ENCODE data around the gene ALDH7A1.

The ALDH7A1 gene

DNA sequence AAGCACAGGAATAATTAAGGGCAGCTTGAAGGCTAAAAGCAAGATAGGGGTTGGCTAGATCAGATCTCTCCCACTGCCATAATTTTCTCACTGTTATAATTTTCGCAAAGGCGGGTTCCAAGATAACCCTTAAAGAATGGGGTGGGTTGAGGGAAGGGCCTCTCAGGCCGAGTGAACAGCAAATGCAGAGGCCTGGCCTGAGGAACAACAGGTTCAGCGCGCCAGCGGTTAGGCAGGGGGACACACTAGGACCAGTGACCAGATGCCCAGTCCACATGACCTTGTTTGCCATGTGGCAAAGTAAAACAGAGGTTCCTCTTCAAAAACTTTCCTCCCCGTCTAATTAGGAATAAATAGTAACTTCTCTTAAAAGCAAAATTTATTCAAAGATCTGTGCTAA, 4.5 kb upstream of the ALDH7A1 start:
- no peaks in the 10 kb centered on the region for H3K9me3 ChIP-seq (ENCODE audit: control insufficient read depth in 2 of 2, low read length in 2 of 2)
- no peaks in the 10 kb centered on the region for H3K27me3 ChIP-seq (ENCODE audit: control insufficient read depth in 2 of 2, insufficient read depth in 2 of 2, low read length in 2 of 2)
- H3K4me3 ChIP-seq (ENCODE audit: low read length in 2 of 2) = no peak overlapping the region
- H3K36me3 ChIP-seq (ENCODE audit: control insufficient read depth in 2 of 2, insufficient read depth in 2 of 2, low read length in 2 of 2) = peaks cover 5 to 11% of the 10 kb centered on the region in 2 donors
- H3K9ac ChIP-seq (ENCODE audit: low read depth in 1 of 2, low read length in 2 of 2) = no peak overlapping the region
- peak overlapping the region; percentile 43 to 79 for H3K27ac ChIP-seq (ENCODE audit: low read depth in 2 of 2, low read length in 2 of 2)
- H3K4me1 ChIP-seq (ENCODE audit: control insufficient read depth in 2 of 2, insufficient read depth in 2 of 2, low read length in 2 of 2) = peaks cover 9 to 13% of the 10 kb centered on the region in 2 donors

DNA sequence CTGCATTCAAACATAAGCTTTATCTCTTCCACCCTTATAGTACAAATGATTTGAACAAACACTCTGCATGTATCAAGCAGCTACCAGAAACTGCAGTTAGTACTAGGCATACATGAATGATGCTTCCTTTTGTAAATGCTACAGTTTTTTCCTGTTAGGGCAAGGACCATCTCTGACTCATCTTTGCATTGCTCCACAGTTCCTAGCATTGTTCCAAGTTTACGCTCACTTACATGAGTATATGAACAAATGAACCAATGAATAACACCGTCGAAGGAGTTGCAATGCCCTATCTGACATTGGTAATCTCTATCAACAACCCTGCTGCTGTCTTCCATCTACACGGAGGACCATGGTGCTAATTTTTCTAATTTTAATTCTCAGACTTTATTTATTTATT, 2.1 kb upstream of the ALDH7A1 start:
- Histone ChIP-seq H3K4me1 (ENCODE audit: control insufficient read depth in 2 of 2, insufficient read depth in 2 of 2, low read length in 2 of 2) (peaks cover 16% of the 10 kb centered on the region in 2 donors), H3K9ac (ENCODE audit: low read depth in 1 of 2, low read length in 2 of 2) (no peak overlapping the region), H3K9me3 (ENCODE audit: control insufficient read depth in 2 of 2, low read length in 2 of 2) (no peaks in the 10 kb centered on the region), H3K36me3 (ENCODE audit: control insufficient read depth in 2 of 2, insufficient read depth in 2 of 2, low read length in 2 of 2) (no peaks in the 10 kb centered on the region), H3K27ac (ENCODE audit: low read depth in 2 of 2, low read length in 2 of 2) (no peak overlapping the region), H3K4me3 (ENCODE audit: low read length in 2 of 2) (no peak overlapping the region), H3K27me3 (ENCODE audit: control insufficient read depth in 2 of 2, insufficient read depth in 2 of 2, low read length in 2 of 2) (no peaks in the 10 kb centered on the region)

DNA sequence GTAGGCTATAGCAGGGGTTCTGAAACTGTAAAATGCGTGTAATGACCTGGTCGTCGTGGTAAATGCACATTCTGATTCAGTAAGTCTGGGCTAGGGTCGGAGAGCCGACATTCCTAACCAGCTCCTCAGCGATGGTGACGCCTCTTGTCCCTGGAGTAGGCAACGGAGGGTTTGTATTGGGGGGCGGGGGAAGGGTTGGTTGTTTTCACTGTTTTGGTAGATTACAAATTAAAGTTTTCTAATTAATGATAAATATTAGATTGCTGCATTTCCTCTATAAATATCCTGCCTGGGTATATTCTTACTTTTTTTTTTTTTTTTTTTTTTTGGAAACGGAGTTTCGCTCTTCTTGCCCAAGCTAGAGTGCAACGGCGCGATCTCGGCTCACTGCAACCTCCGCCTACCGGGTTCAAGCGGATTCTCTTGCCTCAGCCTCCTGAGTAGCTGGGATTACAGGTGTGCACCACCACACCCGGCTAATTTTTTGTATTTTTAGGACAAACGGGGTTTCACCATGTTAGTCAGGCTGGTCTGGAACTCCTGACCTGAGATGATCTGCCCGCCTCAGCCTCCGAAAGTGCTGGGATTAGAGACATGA, 566 bp upstream of the ALDH7A1 start:
- peak overlapping the region; percentile 63 to 69 for H3K27ac ChIP-seq (ENCODE audit: low read depth in 2 of 2, low read length in 2 of 2)
- H3K4me3 ChIP-seq (ENCODE audit: low read length in 2 of 2) = peak overlapping the region; percentile 75 to 82
- no peaks in the 10 kb centered on the region for H3K36me3 ChIP-seq (ENCODE audit: control insufficient read depth in 2 of 2, insufficient read depth in 2 of 2, low read length in 2 of 2)
- no peaks in the 10 kb centered on the region for H3K9me3 ChIP-seq (ENCODE audit: control insufficient read depth in 2 of 2, low read length in 2 of 2)
- H3K27me3 ChIP-seq (ENCODE audit: control insufficient read depth in 2 of 2, insufficient read depth in 2 of 2, low read length in 2 of 2) = no peaks in the 10 kb centered on the region
- H3K9ac ChIP-seq (ENCODE audit: low read depth in 1 of 2, low read length in 2 of 2) = peak overlapping the region in 1 of 2 donors; percentile 3
- H3K4me1 ChIP-seq (ENCODE audit: control insufficient read depth in 2 of 2, insufficient read depth in 2 of 2, low read length in 2 of 2) = peaks cover 10 to 11% of the 10 kb centered on the region in 2 donors

DNA sequence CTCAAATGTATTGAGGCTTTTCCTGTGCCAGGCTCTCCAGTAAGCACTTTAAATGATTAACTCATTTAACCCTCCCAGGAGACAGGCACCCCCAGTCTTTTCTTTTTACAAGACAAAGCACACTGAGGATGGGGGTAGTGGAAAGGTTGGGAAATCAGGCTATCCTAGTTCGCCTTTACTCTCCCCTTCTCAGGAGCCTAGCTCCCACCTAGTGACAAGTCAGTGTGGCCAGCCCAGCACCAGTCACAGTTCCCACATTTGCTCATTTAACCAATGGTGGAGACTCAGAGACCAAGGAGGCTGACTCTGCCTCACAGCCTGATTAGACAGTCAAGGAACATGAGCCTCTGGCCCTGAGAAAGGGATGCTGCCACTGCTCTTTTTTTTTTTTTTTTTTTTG, 3.5 kb downstream of the ALDH7A1 start:
- Histone ChIP-seq H3K9me3 (ENCODE audit: control insufficient read depth in 2 of 2, low read length in 2 of 2) (no peaks in the 10 kb centered on the region), H3K9ac (ENCODE audit: low read depth in 1 of 2, low read length in 2 of 2) (no peak overlapping the region), H3K36me3 (ENCODE audit: control insufficient read depth in 2 of 2, insufficient read depth in 2 of 2, low read length in 2 of 2) (no peaks in the 10 kb centered on the region), H3K4me1 (ENCODE audit: control insufficient read depth in 2 of 2, insufficient read depth in 2 of 2, low read length in 2 of 2) (peaks cover 5 to 10% of the 10 kb centered on the region in 2 donors), H3K27me3 (ENCODE audit: control insufficient read depth in 2 of 2, insufficient read depth in 2 of 2, low read length in 2 of 2) (no peaks in the 10 kb centered on the region), H3K27ac (ENCODE audit: low read depth in 2 of 2, low read length in 2 of 2) (no peak overlapping the region), H3K4me3 (ENCODE audit: low read length in 2 of 2) (no peak overlapping the region)

DNA sequence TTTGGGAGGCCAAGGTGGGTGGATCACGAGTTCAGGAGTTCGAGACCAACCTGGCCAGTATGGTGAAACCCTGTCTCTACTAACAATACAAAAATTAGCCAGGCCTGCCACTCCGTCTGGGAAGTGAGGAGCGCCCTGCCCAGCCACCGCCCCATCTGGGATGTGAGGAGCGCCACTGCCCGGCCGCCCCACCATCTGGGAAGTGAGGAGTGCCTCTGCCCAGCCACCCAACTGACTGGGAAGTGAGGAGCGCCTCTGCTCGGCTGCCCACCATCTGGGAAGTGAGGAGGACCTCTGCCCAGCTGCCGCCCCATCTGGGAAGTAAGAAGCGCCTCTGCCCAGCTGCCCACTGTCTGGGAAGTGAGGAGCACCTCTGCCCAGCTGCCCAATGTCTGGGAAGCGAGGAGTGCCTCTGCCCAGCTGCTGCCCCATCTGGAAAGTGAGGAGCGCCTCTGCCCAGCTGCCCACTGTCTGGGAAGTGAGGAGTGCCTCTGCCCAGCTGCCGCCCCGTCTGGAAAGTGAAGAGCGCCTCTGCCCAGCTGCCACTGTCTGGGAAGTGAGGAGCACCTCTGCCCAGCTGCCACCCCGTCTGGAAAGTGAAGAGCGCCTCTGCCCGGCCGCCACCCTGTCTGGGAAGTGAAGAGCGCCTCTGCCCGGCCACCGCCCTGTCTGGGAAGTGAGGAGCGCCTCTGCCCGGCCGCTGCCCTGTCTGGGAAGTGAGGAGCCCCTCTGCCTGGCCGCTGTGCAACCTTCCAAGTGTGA, 5.3 kb downstream of the ALDH7A1 start:
- Histone ChIP-seq H3K36me3 (ENCODE audit: control insufficient read depth in 2 of 2, insufficient read depth in 2 of 2, low read length in 2 of 2) (peaks cover 0 to 2% of the 10 kb centered on the region in 2 donors), H3K4me1 (ENCODE audit: control insufficient read depth in 2 of 2, insufficient read depth in 2 of 2, low read length in 2 of 2) (peaks cover 5 to 10% of the 10 kb centered on the region in 2 donors), H3K27ac (ENCODE audit: low read depth in 2 of 2, low read length in 2 of 2) (no peak overlapping the region), H3K27me3 (ENCODE audit: control insufficient read depth in 2 of 2, insufficient read depth in 2 of 2, low read length in 2 of 2) (no peaks in the 10 kb centered on the region), H3K4me3 (ENCODE audit: low read length in 2 of 2) (no peak overlapping the region), H3K9me3 (ENCODE audit: control insufficient read depth in 2 of 2, low read length in 2 of 2) (no peaks in the 10 kb centered on the region), H3K9ac (ENCODE audit: low read depth in 1 of 2, low read length in 2 of 2) (no peak overlapping the region)

DNA sequence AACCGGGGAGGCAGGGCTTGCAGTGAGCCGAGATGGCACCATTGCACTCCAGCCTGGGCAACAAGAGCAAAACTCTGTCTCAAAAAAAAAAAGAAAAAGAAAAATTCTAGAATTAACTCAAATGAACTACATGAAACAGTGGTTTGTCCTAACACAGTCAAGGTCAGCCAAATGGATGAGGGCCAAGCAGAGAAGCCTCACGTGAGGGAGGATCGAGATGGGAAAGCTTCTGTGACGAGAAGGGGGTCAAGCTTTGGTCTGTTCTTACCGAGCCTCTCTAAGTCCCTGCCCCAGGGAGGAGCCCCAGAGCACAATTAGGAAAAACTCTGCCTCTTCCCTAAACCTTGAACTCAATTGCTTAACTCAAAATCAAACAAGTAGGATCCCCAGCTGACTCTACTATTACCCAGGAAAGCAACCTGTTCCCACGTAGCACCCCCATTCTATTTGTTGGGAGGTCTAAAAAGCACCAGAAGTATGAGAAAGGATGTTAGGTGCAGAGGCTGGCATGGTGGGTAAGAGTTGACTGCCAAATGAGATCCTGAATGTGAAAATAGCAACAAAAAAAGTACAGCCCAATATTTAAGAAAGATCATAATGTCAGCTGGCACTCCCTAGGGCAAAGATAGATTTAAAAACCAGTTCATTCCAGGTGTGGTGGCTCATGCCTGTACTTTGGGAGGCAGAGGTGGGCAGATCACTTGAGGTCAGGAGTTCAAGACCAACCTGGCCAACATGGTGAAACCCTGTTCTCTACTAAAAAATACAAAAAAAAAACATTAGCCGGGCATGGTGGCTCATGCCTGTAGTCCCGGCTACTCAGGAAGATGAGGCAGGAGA, 7.2 kb downstream of the ALDH7A1 start:
- Histone ChIP-seq H3K36me3 (ENCODE audit: control insufficient read depth in 2 of 2, insufficient read depth in 2 of 2, low read length in 2 of 2) (peaks cover 0 to 2% of the 10 kb centered on the region in 2 donors), H3K9me3 (ENCODE audit: control insufficient read depth in 2 of 2, low read length in 2 of 2) (no peaks in the 10 kb centered on the region), H3K4me3 (ENCODE audit: low read length in 2 of 2) (no peak overlapping the region), H3K27ac (ENCODE audit: low read depth in 2 of 2, low read length in 2 of 2) (no peak overlapping the region), H3K4me1 (ENCODE audit: control insufficient read depth in 2 of 2, insufficient read depth in 2 of 2, low read length in 2 of 2) (no peaks in the 10 kb centered on the region), H3K9ac (ENCODE audit: low read depth in 1 of 2, low read length in 2 of 2) (no peak overlapping the region), H3K27me3 (ENCODE audit: control insufficient read depth in 2 of 2, insufficient read depth in 2 of 2, low read length in 2 of 2) (no peaks in the 10 kb centered on the region)

DNA sequence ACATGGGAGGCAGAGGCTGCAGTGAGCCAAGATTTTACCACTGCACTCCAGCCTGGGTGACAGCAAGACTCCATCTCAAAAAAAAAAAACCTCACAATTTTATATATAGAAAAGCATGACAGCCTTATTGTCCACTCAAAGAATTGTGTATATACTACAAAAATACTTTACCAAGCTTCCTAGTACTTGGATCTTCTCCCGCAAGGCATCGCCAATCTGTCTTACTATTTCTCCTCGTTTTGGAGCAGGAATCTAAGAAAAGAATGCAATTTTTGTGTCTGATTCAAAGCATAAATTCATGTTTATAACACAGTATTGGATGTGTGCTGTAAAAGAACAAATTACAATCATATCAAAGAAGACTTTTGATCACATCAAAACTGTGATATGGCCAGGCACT, 11.3 kb downstream of the ALDH7A1 start:
- no peak overlapping the region for H3K4me3 ChIP-seq (ENCODE audit: low read length in 2 of 2)
- H3K9ac ChIP-seq (ENCODE audit: low read depth in 1 of 2, low read length in 2 of 2) = no peak overlapping the region
- H3K36me3 ChIP-seq (ENCODE audit: control insufficient read depth in 2 of 2, insufficient read depth in 2 of 2, low read length in 2 of 2) = peaks cover 4 to 10% of the 10 kb centered on the region in 2 donors
- H3K4me1 ChIP-seq (ENCODE audit: control insufficient read depth in 2 of 2, insufficient read depth in 2 of 2, low read length in 2 of 2) = no peaks in the 10 kb centered on the region
- no peak overlapping the region for H3K27ac ChIP-seq (ENCODE audit: low read depth in 2 of 2, low read length in 2 of 2)
- no peaks in the 10 kb centered on the region for H3K9me3 ChIP-seq (ENCODE audit: control insufficient read depth in 2 of 2, low read length in 2 of 2)
- no peaks in the 10 kb centered on the region for H3K27me3 ChIP-seq (ENCODE audit: control insufficient read depth in 2 of 2, insufficient read depth in 2 of 2, low read length in 2 of 2)

DNA sequence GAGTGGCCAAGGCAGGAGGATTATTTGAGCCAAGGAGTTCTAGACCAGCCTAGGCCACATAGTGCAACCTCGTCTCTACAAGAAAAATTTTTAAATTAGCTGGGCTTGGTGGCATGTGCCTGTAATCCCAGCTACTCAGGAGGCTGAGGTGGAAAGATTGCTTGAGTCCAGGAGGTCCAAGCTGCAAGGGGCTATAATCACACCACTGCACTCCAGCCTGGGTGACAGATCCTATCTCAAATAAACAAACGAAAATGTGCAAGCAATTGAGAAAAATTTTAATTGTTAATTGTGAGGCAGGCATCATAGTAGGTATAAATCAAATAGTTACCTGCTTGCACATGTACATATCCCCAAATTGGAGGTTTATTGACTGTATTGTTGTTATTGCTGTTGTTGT, 15.3 kb downstream of the ALDH7A1 start:
- Histone ChIP-seq H3K36me3 (ENCODE audit: control insufficient read depth in 2 of 2, insufficient read depth in 2 of 2, low read length in 2 of 2) (peaks cover 11% of the 10 kb centered on the region in 2 donors), H3K9me3 (ENCODE audit: control insufficient read depth in 2 of 2, low read length in 2 of 2) (no peaks in the 10 kb centered on the region), H3K27ac (ENCODE audit: low read depth in 2 of 2, low read length in 2 of 2) (no peak overlapping the region)

DNA sequence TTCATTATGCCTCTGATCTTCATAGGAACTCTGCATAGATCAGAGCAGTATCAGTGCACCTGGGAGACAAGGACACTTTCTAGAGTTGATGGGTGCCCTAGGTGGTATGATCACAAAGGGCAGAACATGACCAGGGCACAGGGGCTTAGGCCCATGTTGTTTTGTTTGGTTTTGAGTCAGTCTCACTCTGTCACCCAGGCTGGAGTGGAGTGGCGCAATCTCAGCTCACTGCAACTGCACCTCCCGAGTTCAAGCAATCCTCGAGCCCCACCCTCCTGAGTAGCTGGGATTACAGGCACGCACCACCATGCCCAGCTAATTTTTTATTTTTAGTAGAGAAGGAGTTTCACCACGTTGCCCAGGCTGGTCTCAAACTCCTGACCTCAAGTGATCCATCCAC, 17.6 kb downstream of the ALDH7A1 start:
- H3K27me3 ChIP-seq (ENCODE audit: control insufficient read depth in 2 of 2, insufficient read depth in 2 of 2, low read length in 2 of 2) = no peaks in the 10 kb centered on the region
- no peaks in the 10 kb centered on the region for H3K9me3 ChIP-seq (ENCODE audit: control insufficient read depth in 2 of 2, low read length in 2 of 2)
- H3K27ac ChIP-seq (ENCODE audit: low read depth in 2 of 2, low read length in 2 of 2) = no peak overlapping the region
- H3K4me3 ChIP-seq (ENCODE audit: low read length in 2 of 2) = no peak overlapping the region
- no peak overlapping the region for H3K9ac ChIP-seq (ENCODE audit: low read depth in 1 of 2, low read length in 2 of 2)
- H3K4me1 ChIP-seq (ENCODE audit: control insufficient read depth in 2 of 2, insufficient read depth in 2 of 2, low read length in 2 of 2) = no peaks in the 10 kb centered on the region
- peaks cover 11 to 16% of the 10 kb centered on the region in 2 donors for H3K36me3 ChIP-seq (ENCODE audit: control insufficient read depth in 2 of 2, insufficient read depth in 2 of 2, low read length in 2 of 2)

More for the DNA sequence above, 15.3 kb downstream of the ALDH7A1 start:
- Histone ChIP-seq H3K27me3 (ENCODE audit: control insufficient read depth in 2 of 2, insufficient read depth in 2 of 2, low read length in 2 of 2) (no peaks in the 10 kb centered on the region), H3K4me3 (ENCODE audit: low read length in 2 of 2) (no peak overlapping the region), H3K9ac (ENCODE audit: low read depth in 1 of 2, low read length in 2 of 2) (no peak overlapping the region), H3K4me1 (ENCODE audit: control insufficient read depth in 2 of 2, insufficient read depth in 2 of 2, low read length in 2 of 2) (no peaks in the 10 kb centered on the region)

DNA sequence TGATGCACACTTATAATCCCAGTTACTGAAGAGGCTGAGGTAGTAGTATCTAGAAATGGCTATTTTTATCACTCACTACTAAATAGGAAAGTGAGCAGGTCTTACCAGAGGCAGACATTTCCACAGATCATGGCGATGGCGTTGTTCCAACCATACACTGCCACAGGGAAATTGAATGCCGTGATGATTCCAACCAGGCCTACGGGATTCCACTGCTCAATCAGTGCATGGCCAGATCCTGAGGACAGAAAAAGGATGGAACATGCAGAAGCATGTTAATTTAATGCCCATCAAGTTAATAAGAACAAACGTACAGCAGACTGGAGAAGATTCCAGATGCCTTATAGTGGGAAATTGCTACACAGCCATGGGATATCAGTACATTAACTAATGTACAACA, 18.0 kb downstream of the ALDH7A1 start:
- Histone ChIP-seq H3K9ac (ENCODE audit: low read depth in 1 of 2, low read length in 2 of 2) (no peak overlapping the region), H3K9me3 (ENCODE audit: control insufficient read depth in 2 of 2, low read length in 2 of 2) (no peaks in the 10 kb centered on the region), H3K27me3 (ENCODE audit: control insufficient read depth in 2 of 2, insufficient read depth in 2 of 2, low read length in 2 of 2) (no peaks in the 10 kb centered on the region), H3K36me3 (ENCODE audit: control insufficient read depth in 2 of 2, insufficient read depth in 2 of 2, low read length in 2 of 2) (peaks cover 10 to 19% of the 10 kb centered on the region in 2 donors), H3K27ac (ENCODE audit: low read depth in 2 of 2, low read length in 2 of 2) (no peak overlapping the region), H3K4me3 (ENCODE audit: low read length in 2 of 2) (no peak overlapping the region), H3K4me1 (ENCODE audit: control insufficient read depth in 2 of 2, insufficient read depth in 2 of 2, low read length in 2 of 2) (no peaks in the 10 kb centered on the region)
